Neural progenitor cell (in vitro differentiated cells): ENCODE data around the gene GYPC. TPM values are rescaled to one million over a fixed set of nuclear protein-coding genes. Genes with fewer than 3 reads are reported as not detected.
A peak's percentile ranks its signal among the peaks of the same experiment; 100 is the strongest.

Source experiments
- DNase-seq: peaks from one replicate; pipeline ENCODE4 v3.0.0-alpha.2; 2016; ENCODE audit warnings: low spot score
- H2AFZ ChIP-seq: fragments of 200-600 bp; sonication (generic); replicated peaks from 2 replicates; pipeline ENCODE4 v1.6.1; 2016; ENCODE audit warnings: antibody characterized with exemption
- H3F3A ChIP-seq: fragments of 200-600 bp; sonication (generic); 2 replicates; pipeline ENCODE4 v1.6.1; 2016; ENCODE audit warnings: antibody characterized with exemption, low read depth
- H3K27ac ChIP-seq: fragments of 200-600 bp; sonication (generic); 2 replicates; pipeline ENCODE4 v1.5.1; 2016; ENCODE audit warnings: mild to moderate bottlenecking
- H3K27me3 ChIP-seq: fragments of 200-600 bp; sonication (generic); 2 replicates; pipeline ENCODE4 v1.6.1; 2016; ENCODE audit warnings: mild to moderate bottlenecking, moderate library complexity
- H3K36me3 ChIP-seq: fragments of 200-600 bp; sonication (generic); 2 replicates; pipeline ENCODE4 v1.5.1; 2016
- H3K4me1 ChIP-seq: fragments of 200-600 bp; sonication (generic); 2 replicates; pipeline ENCODE4 v1.6.1; 2016; ENCODE audit warnings: mixed run types
- H3K4me2 ChIP-seq: fragments of 200-600 bp; sonication (generic); 2 replicates; pipeline ENCODE4 v1.6.1; 2016
- H3K4me3 ChIP-seq: fragments of 200-600 bp; sonication (generic); 2 replicates; pipeline ENCODE4 v1.5.1; 2016
- H3K79me2 ChIP-seq: fragments of 200-600 bp; sonication (generic); 2 replicates; pipeline ENCODE4 v1.6.1; 2016; ENCODE audit warnings: low read depth
- H3K9ac ChIP-seq: fragments of 200-600 bp; sonication (generic); 2 replicates; pipeline ENCODE4 v1.6.1; 2016
- H3K9me3 ChIP-seq: fragments of 200-600 bp; sonication (generic); 2 replicates; pipeline ENCODE4 v1.5.1; 2016; ENCODE audit warnings: low read depth
- H4K20me1 ChIP-seq: fragments of 200-600 bp; sonication (generic); 2 replicates; pipeline ENCODE4 v1.6.1; 2016; ENCODE audit warnings: low read depth
- H3K27ac Mint-ChIP-seq: 3 replicates; pipeline ENCODE4 v1.8.0; 2021; ENCODE audit warnings: mixed read lengths
- H3K27me3 Mint-ChIP-seq: 2 replicates; pipeline ENCODE4 v1.8.0; 2022; ENCODE audit warnings: low read depth, mild to moderate bottlenecking, inconsistent platforms, moderate library complexity, mixed read lengths; ENCODE audit not compliant: insufficient read depth
- H3K36me3 Mint-ChIP-seq: 3 replicates; pipeline ENCODE4 v1.8.0; 2021; ENCODE audit warnings: mixed read lengths
- H3K4me1 Mint-ChIP-seq: 3 replicates; pipeline ENCODE4 v1.8.0; 2021; ENCODE audit warnings: mixed read lengths
- H3K4me3 Mint-ChIP-seq: 3 replicates; pipeline ENCODE4 v1.8.0; 2021; ENCODE audit warnings: mild to moderate bottlenecking, moderate library complexity, mixed read lengths
- H3K9me3 Mint-ChIP-seq: 3 replicates; pipeline ENCODE4 v1.8.0; 2020; ENCODE audit warnings: mixed read lengths
- EZH2 ChIP-seq: fragments of 200-600 bp; sonication (generic); IDR thresholded peaks from 2 replicates; pipeline ENCODE4 v1.6.1; 2017; ENCODE audit warnings: antibody characterized with exemption, mild to moderate bottlenecking, moderate library complexity
- EZH2phosphoT487 ChIP-seq: fragments of 200-600 bp; sonication (generic); IDR thresholded peaks from 2 replicates; pipeline ENCODE4 v1.6.1; 2017; ENCODE audit warnings: antibody characterized with exemption
- total RNA-seq: library from RNA; depleted of rRNA; stranded (reverse); fragments of >200 nt; gene quantifications from 2 replicates; pipeline ENCODE4 v1.2.3, GENCODE V29; 2015; ENCODE audit warnings: low replicate concordance
- TF ChIP-seq, protein P1 (sequence below): fragments of 200-600 bp; sonication (generic); IDR thresholded peaks from 2 replicates; pipeline ENCODE4 v1.5.1; 2017; ENCODE audit warnings: antibody characterized with exemption, mild to moderate bottlenecking

GYPC gene
- total RNA-seq, 1 donor from 2014 or later: 3.4 TPM

DNA sequence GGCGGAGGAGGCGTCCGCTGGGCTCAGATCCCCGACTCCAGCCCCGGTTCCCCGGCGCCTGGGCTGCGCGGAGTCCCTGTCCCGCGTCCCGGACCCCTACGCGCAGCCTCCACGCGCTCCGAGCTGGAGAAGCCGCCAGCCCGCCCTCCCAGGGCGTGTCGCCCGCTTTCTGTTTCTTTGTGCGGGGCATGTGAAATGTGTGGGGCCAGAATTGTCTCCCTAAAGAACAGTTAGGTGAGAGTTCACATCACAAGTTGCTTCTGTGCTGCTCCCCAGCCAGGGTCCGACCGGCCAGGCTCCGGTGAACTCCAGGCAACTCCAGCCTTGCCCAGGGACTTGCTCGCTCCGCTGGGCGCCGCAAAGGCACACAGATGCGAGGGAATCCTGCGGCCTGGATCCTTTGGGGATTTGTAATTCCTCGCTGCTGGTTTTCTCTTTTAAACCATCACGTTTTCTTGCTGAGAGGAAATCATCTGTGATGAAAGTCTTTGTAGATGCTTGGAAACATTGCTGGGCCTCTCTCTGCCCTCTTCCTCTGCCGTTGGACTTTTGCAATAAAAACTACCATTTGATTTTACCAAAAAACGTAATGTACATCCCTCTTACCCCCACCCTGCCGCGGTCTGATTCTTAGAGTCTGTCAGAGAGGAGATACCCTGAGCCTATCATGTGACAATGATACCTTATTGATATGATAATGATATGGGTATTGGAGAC is 631 bp downstream of the GYPC start:
- Mint-ChIP-seq H3K9me3 (peaks cover 2% of the 10 kb centered on the region), H3K27ac (peak overlapping the region; percentile 100), H3K4me1 (peaks cover 46% of the 10 kb centered on the region), H3K4me3 (peak overlapping the region; percentile 94), H3K36me3 (peaks cover 3% of the 10 kb centered on the region), H3K27me3 (peaks cover 8% of the 10 kb centered on the region)
- peak overlapping the region; percentile 51 for H3K4me3 ChIP-seq
- peak overlapping the region; percentile 86 for H3K4me2 ChIP-seq
- peak overlapping the region; percentile 93 for H2AFZ ChIP-seq
- no peaks in the 10 kb centered on the region for H3K79me2 ChIP-seq
- H3K27me3 ChIP-seq: peaks cover 19% of the 10 kb centered on the region
- TF ChIP-seq, protein P1, sequence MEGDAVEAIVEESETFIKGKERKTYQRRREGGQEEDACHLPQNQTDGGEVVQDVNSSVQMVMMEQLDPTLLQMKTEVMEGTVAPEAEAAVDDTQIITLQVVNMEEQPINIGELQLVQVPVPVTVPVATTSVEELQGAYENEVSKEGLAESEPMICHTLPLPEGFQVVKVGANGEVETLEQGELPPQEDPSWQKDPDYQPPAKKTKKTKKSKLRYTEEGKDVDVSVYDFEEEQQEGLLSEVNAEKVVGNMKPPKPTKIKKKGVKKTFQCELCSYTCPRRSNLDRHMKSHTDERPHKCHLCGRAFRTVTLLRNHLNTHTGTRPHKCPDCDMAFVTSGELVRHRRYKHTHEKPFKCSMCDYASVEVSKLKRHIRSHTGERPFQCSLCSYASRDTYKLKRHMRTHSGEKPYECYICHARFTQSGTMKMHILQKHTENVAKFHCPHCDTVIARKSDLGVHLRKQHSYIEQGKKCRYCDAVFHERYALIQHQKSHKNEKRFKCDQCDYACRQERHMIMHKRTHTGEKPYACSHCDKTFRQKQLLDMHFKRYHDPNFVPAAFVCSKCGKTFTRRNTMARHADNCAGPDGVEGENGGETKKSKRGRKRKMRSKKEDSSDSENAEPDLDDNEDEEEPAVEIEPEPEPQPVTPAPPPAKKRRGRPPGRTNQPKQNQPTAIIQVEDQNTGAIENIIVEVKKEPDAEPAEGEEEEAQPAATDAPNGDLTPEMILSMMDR: no peak
- TF ChIP-seq EZH2 (no peak), EZH2phosphoT487 (no peak)
- H3F3A ChIP-seq: peaks cover 20% of the 10 kb centered on the region
- peak; percentile 72 for DNase-seq
- H3K4me1 ChIP-seq: peaks cover 34% of the 10 kb centered on the region
- no peaks in the 10 kb centered on the region for H4K20me1 ChIP-seq
- no peaks in the 10 kb centered on the region for H3K9me3 ChIP-seq
- no peaks in the 10 kb centered on the region for H3K36me3 ChIP-seq
- no peak overlapping the region for H3K27ac ChIP-seq
- no peak overlapping the region for H3K9ac ChIP-seq

DNA sequence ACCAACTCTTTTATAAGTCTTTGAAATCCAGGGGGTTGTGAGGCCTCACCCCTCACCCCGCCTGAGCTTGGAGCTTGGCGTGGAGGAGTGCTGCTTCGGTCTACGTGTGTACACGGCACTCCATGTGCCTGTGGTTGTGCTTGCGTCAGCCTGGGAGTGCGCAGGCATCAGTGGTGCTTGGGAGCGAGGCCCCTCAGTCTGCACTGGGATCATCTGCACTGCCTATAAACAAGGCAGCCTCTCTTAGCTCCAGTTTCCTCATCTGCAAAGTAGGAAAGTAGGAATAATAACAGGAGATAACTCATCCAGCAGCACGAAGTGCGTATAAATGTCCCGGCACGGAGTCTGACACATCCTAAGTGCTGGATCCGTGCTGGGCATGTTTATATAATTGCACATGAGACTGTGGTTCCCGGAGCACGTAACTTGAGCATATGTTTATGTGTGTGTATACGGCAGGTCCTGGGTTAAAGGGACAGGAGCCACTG is 1.2 kb downstream of the GYPC start:
- Histone ChIP-seq H3K27ac (no peak overlapping the region), H4K20me1 (no peaks in the 10 kb centered on the region), H3K9me3 (no peaks in the 10 kb centered on the region), H3K4me1 (peaks cover 34% of the 10 kb centered on the region), H3K36me3 (no peaks in the 10 kb centered on the region), H3K27me3 (peaks cover 19% of the 10 kb centered on the region), H3F3A (peaks cover 20% of the 10 kb centered on the region), H2AFZ (peak overlapping the region; percentile 93), H3K4me3 (peak overlapping the region; percentile 51), H3K9ac (no peak overlapping the region), H3K4me2 (peak overlapping the region; percentile 86), H3K79me2 (no peaks in the 10 kb centered on the region)
- H3K27me3 Mint-ChIP-seq: peaks cover 8% of the 10 kb centered on the region
- H3K36me3 Mint-ChIP-seq: peaks cover 5% of the 10 kb centered on the region
- DNase-seq: peak; percentile 38
- peaks cover under 1% of the 10 kb centered on the region for H3K9me3 Mint-ChIP-seq
- peak overlapping the region; percentile 94 for H3K4me3 Mint-ChIP-seq
- peaks cover 51% of the 10 kb centered on the region for H3K4me1 Mint-ChIP-seq
- H3K27ac Mint-ChIP-seq: peak overlapping the region; percentile 100
- TF ChIP-seq, protein P1: no peak
- TF ChIP-seq EZH2phosphoT487 (no peak), EZH2 (no peak)

DNA sequence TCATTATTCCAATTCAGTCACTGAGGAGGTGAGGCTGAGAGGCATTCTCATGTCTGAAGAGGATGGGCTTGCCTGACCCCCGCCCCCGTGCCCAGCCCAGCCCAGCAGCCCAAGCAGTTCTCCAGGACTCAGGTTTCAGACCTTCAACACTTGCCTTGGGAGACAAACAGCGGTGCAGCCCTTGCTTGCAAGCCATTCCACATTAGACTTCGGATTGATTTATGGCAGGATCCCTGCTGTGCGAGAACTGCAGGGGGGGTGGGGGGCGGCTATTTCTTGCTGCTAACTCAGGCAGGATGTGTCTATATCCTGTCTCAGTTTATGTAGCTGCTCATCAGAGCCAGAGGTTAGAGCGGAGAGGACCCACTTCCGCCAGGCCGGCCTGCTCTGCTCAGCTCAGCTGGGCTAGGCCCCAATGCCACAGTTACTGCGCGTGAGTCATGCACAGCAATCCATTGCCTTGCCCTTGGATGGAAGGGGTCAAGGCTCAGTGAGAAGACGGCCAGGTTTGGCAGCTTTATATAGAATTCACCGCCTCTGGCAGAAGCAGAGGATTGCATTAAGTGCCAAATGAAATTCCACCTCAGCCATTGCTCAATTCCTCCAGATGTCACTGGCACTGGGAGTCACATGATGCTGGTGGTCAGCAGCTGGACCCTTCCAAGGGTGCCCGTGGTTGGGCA is 1.8 kb downstream of the GYPC start:
- Histone ChIP-seq H3K4me1 (peaks cover 34% of the 10 kb centered on the region), H3K4me2 (peak overlapping the region; percentile 86), H3K27ac (no peak overlapping the region), H3K9me3 (no peaks in the 10 kb centered on the region), H3K4me3 (no peak overlapping the region), H2AFZ (no peak overlapping the region), H3K79me2 (no peaks in the 10 kb centered on the region), H4K20me1 (no peaks in the 10 kb centered on the region), H3K9ac (no peak overlapping the region), H3F3A (peaks cover 20% of the 10 kb centered on the region), H3K36me3 (no peaks in the 10 kb centered on the region), H3K27me3 (peaks cover 19% of the 10 kb centered on the region)
- no peaks in the 10 kb centered on the region for H3K9me3 Mint-ChIP-seq
- no peak for TF ChIP-seq EZH2
- no peak for TF ChIP-seq EZH2phosphoT487
- TF ChIP-seq, protein P1: no peak
- peak overlapping the region; percentile 65 for H3K27ac Mint-ChIP-seq
- H3K36me3 Mint-ChIP-seq: peaks cover 5% of the 10 kb centered on the region
- H3K4me3 Mint-ChIP-seq: peak overlapping the region; percentile 94
- H3K27me3 Mint-ChIP-seq: peaks cover 8% of the 10 kb centered on the region
- peak; percentile 73 for DNase-seq
- H3K4me1 Mint-ChIP-seq: peaks cover 56% of the 10 kb centered on the region
